HEK293 (cell line): Measurements from ENCODE around the gene MEGF6.

Experiments used
- CTCF ChIA-PET: fragments of 350-600 bp; formaldehyde crosslinking; extraction: SDS; loops from one replicate; lab custom pipeline; 2021; ENCODE audit warnings: antibody characterized with exemption; lab: Yijun Ruan, JAX
- POLR2A ChIA-PET: fragments of 300-600 bp; formaldehyde crosslinking; extraction: SDS; loops from one replicate; lab custom pipeline; 2020; ENCODE audit warnings: antibody characterized with exemption, inconsistent platforms; lab: Yijun Ruan, JAX
- H3K27ac ChIP-seq: fragments of 200-500 bp; sonication (Bioruptor generic); 2 replicates; pipeline ENCODE4 v1.5.1; 2014; ENCODE audit warnings: low read depth, low read length, control low read depth, inconsistent platforms; ENCODE audit errors: extremely low read depth
- H3K36me3 ChIP-seq, 2 experiments: fragments of 200-500 bp in 1 of 2; sonication (Bioruptor generic) in 1 of 2; 1 replicate in 1 of 2; 2 replicates in 1 of 2; pipeline ENCODE4 v1.5.1; 2014 to 2017; ENCODE audit warnings: inconsistent platforms in 2 of 2, low read length in 2 of 2; ENCODE audit not compliant: control insufficient read depth in 2 of 2, insufficient read depth in 1 of 2
- H3K4me1 ChIP-seq: fragments of 200-500 bp; sonication (Bioruptor generic); 2 replicates; pipeline ENCODE4 v1.5.1; 2014; ENCODE audit warnings: mild to moderate bottlenecking, low read length, inconsistent platforms; ENCODE audit not compliant: control insufficient read depth, insufficient read depth
- H3K4me3 ChIP-seq: 2 replicates; pipeline ENCODE4 v1.5.1; 2011; ENCODE audit warnings: low read depth, mild to moderate bottlenecking, control low read depth, low read length, moderate library complexity
- H3K9me3 ChIP-seq: fragments of 200-500 bp; sonication (Bioruptor generic); 2 replicates; pipeline ENCODE4 v1.5.1; 2014; ENCODE audit warnings: low read depth, low read length, inconsistent platforms; ENCODE audit not compliant: control insufficient read depth, insufficient read depth
- HOXD13 ChIP-seq: sonication (generic); formaldehyde crosslinking; IDR thresholded peaks from 2 replicates; pipeline ENCODE4 v1.8.0; 2022; ENCODE audit warnings: missing genetic modification reagents, borderline replicate concordance
- KLF17 ChIP-seq: fragments of 450-650 bp; formaldehyde crosslinking; IDR thresholded peaks from 2 replicates; pipeline ENCODE4 v1.5.1; 2016; ENCODE audit warnings: missing biosample characterization, missing genetic modification characterization
- PATZ1 ChIP-seq: fragments of 450-650 bp; formaldehyde crosslinking; IDR thresholded peaks from 2 replicates; pipeline ENCODE4 v1.5.1; 2016; ENCODE audit warnings: missing biosample characterization, missing genetic modification characterization
- SETDB1 ChIP-seq: IDR thresholded peaks from one replicate; pipeline ENCODE4 v1.6.1; 2017; ENCODE audit warnings: mild to moderate bottlenecking, low read length, moderate library complexity, mixed read lengths; ENCODE audit not compliant: insufficient read length
- ZBTB11 ChIP-seq: fragments of 450-650 bp; formaldehyde crosslinking; conservative IDR thresholded peaks from 2 replicates; pipeline ENCODE4 v1.5.1; 2016; ENCODE audit warnings: low read depth, missing biosample characterization, missing genetic modification characterization
- ZNF10 ChIP-seq: fragments of 450-650 bp; formaldehyde crosslinking; IDR thresholded peaks from 2 replicates; pipeline ENCODE4 v1.5.1; 2017; ENCODE audit warnings: missing biosample characterization, missing genetic modification characterization
- ZNF114 ChIP-seq: fragments of 450-650 bp; formaldehyde crosslinking; IDR thresholded peaks from 2 replicates; pipeline ENCODE4 v1.5.0; 2017; ENCODE audit warnings: missing biosample characterization, missing genetic modification characterization
- ZNF2 ChIP-seq: fragments of 450-650 bp; formaldehyde crosslinking; IDR thresholded peaks from 2 replicates; pipeline ENCODE4 v1.5.1; 2016; ENCODE audit warnings: missing biosample characterization, missing genetic modification characterization
- ZNF23 ChIP-seq: fragments of 450-650 bp; formaldehyde crosslinking; IDR thresholded peaks from 2 replicates; pipeline ENCODE4 v1.5.1; 2016; ENCODE audit warnings: missing biosample characterization, missing genetic modification characterization, borderline replicate concordance
- ZNF266 ChIP-seq: fragments of 450-650 bp; formaldehyde crosslinking; IDR thresholded peaks from 2 replicates; pipeline ENCODE4 v1.5.1; 2016; ENCODE audit warnings: missing biosample characterization, missing genetic modification characterization, low read depth
- ZNF394 ChIP-seq: fragments of 450-650 bp; formaldehyde crosslinking; IDR thresholded peaks from 2 replicates; pipeline ENCODE4 v1.5.1; 2016; ENCODE audit warnings: missing biosample characterization, missing genetic modification characterization, mild to moderate bottlenecking, moderate library complexity, borderline replicate concordance
- ZNF423 ChIP-seq: fragments of 450-650 bp; formaldehyde crosslinking; IDR thresholded peaks from 2 replicates; pipeline ENCODE4 v1.5.1; 2016; ENCODE audit warnings: missing biosample characterization, missing genetic modification characterization
- ZNF473 ChIP-seq: fragments of 450-650 bp; formaldehyde crosslinking; IDR thresholded peaks from 2 replicates; pipeline ENCODE4 v1.5.1; 2017; ENCODE audit warnings: missing biosample characterization, missing genetic modification characterization
- ZNF555 ChIP-seq: fragments of 450-650 bp; formaldehyde crosslinking; conservative IDR thresholded peaks from 2 replicates; pipeline ENCODE4 v1.5.1; 2017; ENCODE audit warnings: missing biosample characterization, mild to moderate bottlenecking, missing genetic modification characterization, inconsistent platforms
- ZNF558 ChIP-seq: fragments of 450-650 bp; formaldehyde crosslinking; IDR thresholded peaks from 2 replicates; pipeline ENCODE4 v1.5.1; 2016; ENCODE audit warnings: missing biosample characterization, missing genetic modification characterization
- ZNF645 ChIP-seq: fragments of 450-650 bp; formaldehyde crosslinking; IDR thresholded peaks from 2 replicates; pipeline ENCODE4; 2016; ENCODE audit warnings: missing biosample characterization, missing genetic modification characterization
- ZNF658 ChIP-seq: fragments of 450-650 bp; formaldehyde crosslinking; IDR thresholded peaks from 2 replicates; pipeline ENCODE4; 2016; ENCODE audit warnings: missing biosample characterization, missing genetic modification characterization
- ZNF660 ChIP-seq: fragments of 450-650 bp; IDR thresholded peaks from 2 replicates; pipeline ENCODE4 v1.5.1; 2018; ENCODE audit warnings: missing biosample characterization, mild to moderate bottlenecking, missing genetic modification characterization
- ZNF792 ChIP-seq: fragments of 450-650 bp; formaldehyde crosslinking; IDR thresholded peaks from 2 replicates; pipeline ENCODE4 v1.5.1; 2016; ENCODE audit warnings: missing biosample characterization, missing genetic modification characterization
- ZNF830 ChIP-seq: fragments of 450-650 bp; IDR thresholded peaks from 2 replicates; pipeline ENCODE4 v1.5.0; 2018; ENCODE audit warnings: missing biosample characterization, missing genetic modification characterization, low read depth, mild to moderate bottlenecking, moderate library complexity
- TF ChIP-seq, protein P1 (sequence below): fragments of 450-650 bp; formaldehyde crosslinking; IDR thresholded peaks from 2 replicates; pipeline ENCODE4 v1.5.1; 2016; ENCODE audit warnings: missing biosample characterization, missing genetic modification characterization
- TF ChIP-seq, protein P2 (sequence below): fragments of 450-650 bp; formaldehyde crosslinking; IDR thresholded peaks from 2 replicates; pipeline ENCODE4 v1.5.1; 2016; ENCODE audit warnings: missing biosample characterization, missing genetic modification characterization

The MEGF6 gene

GRCh38 chr1:3548895-3549294 lies 62.4 kb downstream of the MEGF6 start (continued):
- no peak for TF ChIP-seq PATZ1 (tag by site-specific recombination)
- no peak for TF ChIP-seq ZNF10
- TF ChIP-seq ZNF2 (tag by site-specific recombination) = no peak
- TF ChIP-seq ZNF473 (tag by site-specific recombination) = no peak
- no peak for TF ChIP-seq ZNF658 (tag by site-specific recombination)
- no peak for TF ChIP-seq ZNF830
- TF ChIP-seq ZNF645 (tag by site-specific recombination) = no peak
- TF ChIP-seq ZNF23 (tag by site-specific recombination) = no peak
- TF ChIP-seq ZNF555 (tag by site-specific recombination) = no peak

GRCh38 chr1:3548156-3548893 lies 63.0 kb downstream of the MEGF6 start:
- no peaks in the 10 kb centered on the region for H3K9me3 ChIP-seq
- peaks cover 3% of the 10 kb centered on the region; the same call in 1 of the 2 replicates for H3K4me1 ChIP-seq
- ChIA-PET CTCF (interaction anchor here (0.6 to 1.1 kb wide), 2 partner anchors 57 to 72 kb away, joined by 4 to 5 read pairs; no protein-coding TSS in a partner anchor), POLR2A (no interaction called here)
- H3K36me3 ChIP-seq = no peaks in the 10 kb centered on the region
- no peak overlapping the region for H3K4me3 ChIP-seq
- H3K27ac ChIP-seq = no peak overlapping the region
- no peak for TF ChIP-seq KLF17 (tag by site-specific recombination)
- TF ChIP-seq ZNF394 (tag by site-specific recombination) = no peak
- TF ChIP-seq ZNF114 = no peak
- no peak for TF ChIP-seq ZNF2 (tag by site-specific recombination)
- TF ChIP-seq ZNF558 (tag by site-specific recombination) = no peak
- no peak for TF ChIP-seq ZNF645 (tag by site-specific recombination)
- TF ChIP-seq SETDB1 = no peak
- TF ChIP-seq HOXD13 (CRISPR knock-in tag) = no peak
- TF ChIP-seq, protein P1, sequence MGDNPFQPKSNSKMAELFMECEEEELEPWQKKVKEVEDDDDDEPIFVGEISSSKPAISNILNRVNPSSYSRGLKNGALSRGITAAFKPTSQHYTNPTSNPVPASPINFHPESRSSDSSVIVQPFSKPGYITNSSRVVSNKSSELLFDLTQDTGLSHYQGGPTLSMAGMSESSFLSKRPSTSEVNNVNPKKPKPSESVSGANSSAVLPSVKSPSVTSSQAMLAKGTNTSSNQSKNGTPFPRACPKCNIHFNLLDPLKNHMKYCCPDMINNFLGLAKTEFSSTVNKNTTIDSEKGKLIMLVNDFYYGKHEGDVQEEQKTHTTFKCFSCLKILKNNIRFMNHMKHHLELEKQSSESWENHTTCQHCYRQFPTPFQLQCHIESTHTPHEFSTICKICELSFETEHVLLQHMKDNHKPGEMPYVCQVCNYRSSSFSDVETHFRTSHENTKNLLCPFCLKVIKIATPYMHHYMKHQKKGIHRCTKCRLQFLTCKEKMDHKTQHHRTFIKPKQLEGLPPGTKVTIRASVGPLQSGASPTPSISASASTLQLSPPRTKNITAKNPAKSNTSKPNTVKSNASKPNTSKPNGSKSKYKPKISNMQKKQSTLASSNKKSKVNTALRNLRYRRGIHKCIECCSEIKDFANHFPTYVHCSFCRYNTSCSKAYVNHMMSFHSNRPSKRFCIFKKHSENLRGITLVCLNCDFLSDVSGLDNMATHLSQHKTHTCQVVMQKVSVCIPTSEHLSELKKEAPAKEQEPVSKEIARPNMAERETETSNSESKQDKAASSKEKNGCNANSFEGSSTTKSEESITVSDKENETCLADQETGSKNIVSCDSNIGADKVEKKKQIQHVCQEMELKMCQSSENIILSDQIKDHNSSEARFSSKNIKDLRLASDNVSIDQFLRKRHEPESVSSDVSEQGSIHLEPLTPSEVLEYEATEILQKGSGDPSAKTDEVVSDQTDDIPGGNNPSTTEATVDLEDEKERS (tag by site-specific recombination) = no peak
- TF ChIP-seq ZBTB11 = no peak
- no peak for TF ChIP-seq ZNF792 (tag by site-specific recombination)
- TF ChIP-seq ZNF660 = no peak
- TF ChIP-seq ZNF423 (tag by site-specific recombination) = no peak
- no peak for TF ChIP-seq ZNF266 (tag by site-specific recombination)
- TF ChIP-seq, protein P2, sequence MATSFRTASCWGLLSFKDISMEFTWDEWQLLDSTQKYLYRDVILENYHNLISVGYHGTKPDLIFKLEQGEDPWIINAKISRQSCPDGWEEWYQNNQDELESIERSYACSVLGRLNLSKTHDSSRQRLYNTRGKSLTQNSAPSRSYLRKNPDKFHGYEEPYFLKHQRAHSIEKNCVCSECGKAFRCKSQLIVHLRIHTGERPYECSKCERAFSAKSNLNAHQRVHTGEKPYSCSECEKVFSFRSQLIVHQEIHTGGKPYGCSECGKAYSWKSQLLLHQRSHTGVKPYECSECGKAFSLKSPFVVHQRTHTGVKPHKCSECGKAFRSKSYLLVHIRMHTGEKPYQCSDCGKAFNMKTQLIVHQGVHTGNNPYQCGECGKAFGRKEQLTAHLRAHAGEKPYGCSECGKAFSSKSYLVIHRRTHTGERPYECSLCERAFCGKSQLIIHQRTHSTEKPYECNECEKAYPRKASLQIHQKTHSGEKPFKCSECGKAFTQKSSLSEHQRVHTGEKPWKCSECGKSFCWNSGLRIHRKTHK = no peak
